Tibial nerve (tissue), 3 donors: Measurements from ENCODE around the gene AGAP9.
"Not testable (repeated sequence)": the region's sequence is repeated elsewhere in the genome, so short reads cannot be mapped to it uniquely, and the experiment has no call there.

ENCODE experiments used
- POLR2A ChIP-seq, 2 donors: fragments of 450-650 bp; IDR thresholded peaks; one replicate each; pipeline ENCODE4 v1.6.1; 2017; ENCODE audit warnings: antibody characterized with exemption in 2 of 2, mild to moderate bottlenecking in 2 of 2, moderate library complexity in 2 of 2
- TF ChIP-seq, protein P1 (sequence below), 5 experiments: fragments of 200-600 bp in 3 of 5; fragments of 450-650 bp in 2 of 5; sonication (generic) in 3 of 5; IDR thresholded peaks; one replicate each; pipeline ENCODE4 v1.5.1; 2016 to 2019; ENCODE audit warnings: antibody characterized with exemption in 5 of 5, mild to moderate bottlenecking in 3 of 5, moderate library complexity in 2 of 5

DNA sequence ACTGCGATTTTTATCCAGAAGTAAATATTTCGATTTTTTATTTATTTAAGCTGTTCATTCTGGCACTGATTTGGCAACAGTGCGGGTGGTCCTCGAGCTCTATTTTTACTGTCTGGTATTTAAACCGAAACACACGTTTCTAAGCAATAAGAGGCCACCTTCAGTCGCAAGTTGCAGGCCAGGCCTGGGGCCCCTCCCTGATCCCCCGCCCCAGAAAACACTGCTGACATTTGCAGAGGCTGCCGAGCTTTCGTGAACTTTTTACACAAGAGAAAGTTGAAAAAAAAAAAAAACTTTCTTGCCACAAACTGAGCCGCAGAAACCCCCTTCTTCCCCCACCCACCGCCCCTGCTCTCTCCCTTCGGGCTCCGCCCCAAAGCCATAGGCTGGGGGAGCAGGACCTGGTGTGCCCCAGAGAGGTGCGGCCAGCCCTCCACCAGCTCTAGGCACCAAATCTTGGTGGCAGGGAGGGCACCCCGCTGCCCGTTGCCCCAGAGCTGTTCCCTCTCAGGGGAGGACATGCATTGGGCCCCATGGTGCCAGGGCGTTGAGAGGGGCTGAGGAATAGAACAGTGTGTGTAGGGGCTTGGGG lies 42.8 kb upstream of the AGAP9 start:
- TF ChIP-seq, protein P1, sequence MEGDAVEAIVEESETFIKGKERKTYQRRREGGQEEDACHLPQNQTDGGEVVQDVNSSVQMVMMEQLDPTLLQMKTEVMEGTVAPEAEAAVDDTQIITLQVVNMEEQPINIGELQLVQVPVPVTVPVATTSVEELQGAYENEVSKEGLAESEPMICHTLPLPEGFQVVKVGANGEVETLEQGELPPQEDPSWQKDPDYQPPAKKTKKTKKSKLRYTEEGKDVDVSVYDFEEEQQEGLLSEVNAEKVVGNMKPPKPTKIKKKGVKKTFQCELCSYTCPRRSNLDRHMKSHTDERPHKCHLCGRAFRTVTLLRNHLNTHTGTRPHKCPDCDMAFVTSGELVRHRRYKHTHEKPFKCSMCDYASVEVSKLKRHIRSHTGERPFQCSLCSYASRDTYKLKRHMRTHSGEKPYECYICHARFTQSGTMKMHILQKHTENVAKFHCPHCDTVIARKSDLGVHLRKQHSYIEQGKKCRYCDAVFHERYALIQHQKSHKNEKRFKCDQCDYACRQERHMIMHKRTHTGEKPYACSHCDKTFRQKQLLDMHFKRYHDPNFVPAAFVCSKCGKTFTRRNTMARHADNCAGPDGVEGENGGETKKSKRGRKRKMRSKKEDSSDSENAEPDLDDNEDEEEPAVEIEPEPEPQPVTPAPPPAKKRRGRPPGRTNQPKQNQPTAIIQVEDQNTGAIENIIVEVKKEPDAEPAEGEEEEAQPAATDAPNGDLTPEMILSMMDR (IDR thresholded peaks at IDR 0.05): not testable (repeated sequence)
- not testable (repeated sequence) for TF ChIP-seq POLR2A (IDR thresholded peaks at IDR 0.05)
